Left ventricle myocardium inferior (tissue), 1 donor: ENCODE measurements around the gene GMPR2. TPM values are rescaled to one million over a fixed set of nuclear protein-coding genes. Genes with fewer than 3 reads are reported as not detected.
"Not testable (repeated sequence)": the region's sequence is repeated elsewhere in the genome, so short reads cannot be mapped to it uniquely, and the experiment has no call there.

Experiments used
- DNase-seq: peaks from one replicate; pipeline ENCODE4 v3.0.0-alpha.2; 2020
- H3K27ac ChIP-seq: fragments of 200-600 bp; replicated peaks from 2 replicates; pipeline ENCODE4 v1.8.0; 2021
- H3K27me3 ChIP-seq: fragments of 200-600 bp; 2 replicates; pipeline ENCODE4 v1.8.0; 2021; ENCODE audit warnings: low read depth
- H3K36me3 ChIP-seq: fragments of 200-600 bp; 2 replicates; pipeline ENCODE4 v1.8.0; 2021
- H3K4me1 ChIP-seq: fragments of 200-600 bp; 2 replicates; pipeline ENCODE4 v1.8.0; 2021
- H3K4me3 ChIP-seq: fragments of 200-600 bp; 2 replicates; pipeline ENCODE4 v1.8.0; 2021; ENCODE audit warnings: mild to moderate bottlenecking, moderate library complexity
- H3K9me3 ChIP-seq: fragments of 200-600 bp; replicated peaks from 2 replicates; pipeline ENCODE4 v1.8.0; 2021
- CTCF ChIP-seq: fragments of 200-600 bp; IDR thresholded peaks from 2 replicates; pipeline ENCODE4 v1.8.0; 2021; ENCODE audit warnings: antibody characterized with exemption, mild to moderate bottlenecking, borderline replicate concordance
- intact Hi-C: fragments of 100-400 bp; cut with micrococcal nuclease; formaldehyde crosslinking; loops from one replicate; pipeline ENCODE4 v1.11.0; 2022
- total RNA-seq: library from RNA; stranded (reverse); fragmentation: NEBNext Ultra II Directional; extraction: Animal tissue kit (Norgen Biotek cat#: 25700); gene quantifications from one replicate; pipeline ENCODE4 v1.2.1, GENCODE V29; 2021
- donor health status: DM: no; HTN: yes; CAD: no; lungs with severe emphysema.

Gene GMPR2
- total RNA-seq, 1 donor from 2014 or later: 29.7 TPM

- peaks cover 62% of the 10 kb centered on the region for H3K36me3 ChIP-seq
- no peak for TF ChIP-seq CTCF
- H3K4me3 ChIP-seq: peak overlapping the region; percentile 85
- peak overlapping the region; percentile 8 for H3K27ac ChIP-seq
- DNase-seq: no peak
- peaks cover 62% of the 10 kb centered on the region for H3K4me1 ChIP-seq
- H3K27me3 ChIP-seq: no peaks in the 10 kb centered on the region
- intact Hi-C loops: no loop called here
- no peaks in the 10 kb centered on the region for H3K9me3 ChIP-seq
Observed at GRCh38 chr14:24240110-24240918, 7.6 kb downstream of the GMPR2 start.

- intact Hi-C loops: no loop called here
- Histone ChIP-seq H3K4me1 (peaks cover 62% of the 10 kb centered on the region), H3K4me3 (peak overlapping the region; percentile 85)
Observed at GRCh38 chr14:24241829-24242443, 9.2 kb downstream of the GMPR2 start.

GRCh38 chr14:24243336-24243836, 10.7 kb downstream of the GMPR2 start:
- intact Hi-C loops: no loop called here
- no peak for TF ChIP-seq CTCF
- peaks cover 31% of the 10 kb centered on the region for H3K36me3 ChIP-seq
- peaks cover 47% of the 10 kb centered on the region for H3K4me1 ChIP-seq
- no peaks in the 10 kb centered on the region for H3K27me3 ChIP-seq
- peak overlapping the region; percentile 85 for H3K4me3 ChIP-seq
- peak overlapping the region; percentile 98 for H3K27ac ChIP-seq
- no peak for DNase-seq
- H3K9me3 ChIP-seq: no peaks in the 10 kb centered on the region

More at GRCh38 chr14:24241829-24242443, 9.2 kb downstream of the GMPR2 start:
- Histone ChIP-seq H3K9me3 (no peaks in the 10 kb centered on the region), H3K27me3 (no peaks in the 10 kb centered on the region), H3K36me3 (peaks cover 45% of the 10 kb centered on the region), H3K27ac (peak overlapping the region; percentile 98)
- TF ChIP-seq CTCF: peak; percentile 78
- peak; percentile 91 for DNase-seq

GRCh38 chr14:24245350-24245749, 12.6 kb downstream of the GMPR2 start:
- intact Hi-C loops, DNase-seq, H3K27ac ChIP-seq, H3K9me3 ChIP-seq, H3K4me3 ChIP-seq, H3K27me3 ChIP-seq: not testable (repeated sequence)
- peaks cover 11% of the 10 kb centered on the region for H3K36me3 ChIP-seq
- H3K4me1 ChIP-seq: peaks cover 28% of the 10 kb centered on the region

- H3K4me1 ChIP-seq: peaks cover 13% of the 10 kb centered on the region
- H3K27me3 ChIP-seq: no peaks in the 10 kb centered on the region
- H3K36me3 ChIP-seq: no peaks in the 10 kb centered on the region
- H3K9me3 ChIP-seq: no peaks in the 10 kb centered on the region
- no peak for DNase-seq
- no peak for TF ChIP-seq CTCF
- no peak overlapping the region for H3K27ac ChIP-seq
- intact Hi-C loops: no loop called here
- no peak overlapping the region for H3K4me3 ChIP-seq
Observed at GRCh38 chr14:24246765-24247212, 14.1 kb downstream of the GMPR2 start.
